Panc1 (cell line): ENCODE measurements around the gene THSD7B. TPM values are rescaled to one million over a fixed set of nuclear protein-coding genes. Genes with fewer than 3 reads are reported as not detected.

ENCODE experiments used
- ATAC-seq: fragments of 200-7000 bp; cut with Tn5 transposase; 2 replicates; pipeline ENCODE4 v1.9.1; 2020; ENCODE audit warnings: mild to moderate bottlenecking, moderate library complexity
- BruUV-seq: library from RNA; stranded (reverse); fragments of 400-500 nt; replicated peaks from 2 replicates; lab custom pipeline; 2021; lab: Mats Ljungman, UMichigan
- CTCF ChIA-PET: fragments of 300-600 bp; sonication (Branson Sonifier 250); formaldehyde crosslinking; loops from one replicate; lab custom pipeline; 2022; ENCODE audit warnings: antibody characterized with exemption; lab: Charles Lee
- POLR2A ChIA-PET: fragments of 300-600 bp; sonication (Branson Sonifier 250); formaldehyde crosslinking; loops from one replicate; lab custom pipeline; 2022; ENCODE audit warnings: antibody characterized with exemption; lab: Charles Lee
- DNase-seq: peaks from one replicate; pipeline ENCODE4 v3.0.0-alpha.2; 2010; ENCODE audit warnings: low read depth, low spot score
- H3K27ac ChIP-seq: 2 replicates; pipeline ENCODE4 v1.5.1; 2011; ENCODE audit warnings: mild to moderate bottlenecking, low read length, inconsistent platforms
- H3K27me3 ChIP-seq: fragments of 200-500 bp; sonication (Bioruptor generic); 2 replicates; pipeline ENCODE4 v1.6.0; 2014; ENCODE audit warnings: low read length, inconsistent platforms; ENCODE audit not compliant: control insufficient read depth, insufficient read depth
- H3K36me3 ChIP-seq: fragments of 200-500 bp; sonication (Bioruptor generic); 2 replicates; pipeline ENCODE4 v1.5.1; 2014; ENCODE audit warnings: inconsistent platforms, mild to moderate bottlenecking, low read length, moderate library complexity; ENCODE audit not compliant: control insufficient read depth, insufficient read depth
- H3K4me1 ChIP-seq: 2 replicates; pipeline ENCODE4 v1.5.1; 2011; ENCODE audit warnings: inconsistent platforms, mild to moderate bottlenecking, low read length, moderate library complexity; ENCODE audit not compliant: control insufficient read depth, insufficient read depth
- H3K4me3 ChIP-seq, 2 experiments: 2 replicates each; pipeline ENCODE4 v1.5.1; 2011 to 2012; ENCODE audit warnings: low read depth in 2 of 2, low read length in 2 of 2, mild to moderate bottlenecking in 2 of 2, inconsistent platforms in 1 of 2, moderate library complexity in 1 of 2
- H3K9me3 ChIP-seq: fragments of 200-500 bp; sonication (Bioruptor generic); 2 replicates; pipeline ENCODE4 v1.5.1; 2014; ENCODE audit warnings: low read depth, mild to moderate bottlenecking, inconsistent platforms, low read length, moderate library complexity; ENCODE audit not compliant: control insufficient read depth, insufficient read depth
- POLR2AphosphoS5 ChIP-seq: IDR thresholded peaks from 2 replicates; pipeline ENCODE4 v1.6.1; 2012; ENCODE audit warnings: mild to moderate bottlenecking, low read depth, low read length, moderate library complexity
- REST ChIP-seq, 2 experiments: IDR thresholded peaks; 2 replicates each; pipeline ENCODE4 v1.6.1; 2011 to 2012; ENCODE audit warnings: low read depth in 2 of 2, control low read depth in 1 of 2, low read length in 1 of 2, mild to moderate bottlenecking in 1 of 2, moderate library complexity in 1 of 2; ENCODE audit not compliant: insufficient read depth in 1 of 2
- SIN3A ChIP-seq: IDR thresholded peaks from 2 replicates; pipeline ENCODE4 v1.6.1; 2012; ENCODE audit warnings: low read depth, mild to moderate bottlenecking, low read length, moderate library complexity, borderline replicate concordance; ENCODE audit not compliant: insufficient read depth
- TCF7L2 ChIP-seq: IDR thresholded peaks from 2 replicates; pipeline ENCODE4 v1.6.1; 2011; ENCODE audit warnings: mild to moderate bottlenecking, low read depth, low read length, inconsistent platforms
- in situ Hi-C: cut with HindIII; loops from 2 replicates; pipeline ENCODE4 v1.10.0; 2016; ENCODE audit warnings: low sequenced_read_pairs, low pct_unique_long_range_greater_than_20kb
- intact Hi-C: fragments of 100-400 bp; cut with micrococcal nuclease; formaldehyde crosslinking; loops from one replicate; pipeline ENCODE4 v1.10.0; 2022; ENCODE audit not compliant: unreplicated experiment
- total RNA-seq: library from RNA; stranded (reverse); gene quantifications from one replicate; pipeline ENCODE4 v1.2.1, GENCODE V29; 2021; ENCODE audit not compliant: unreplicated experiment
- TF ChIP-seq, protein P1 (sequence below): fragments of 450-650 bp; IDR thresholded peaks from 2 replicates; pipeline ENCODE4 v1.5.1; 2017; ENCODE audit warnings: mild to moderate bottlenecking

Gene THSD7B
- total RNA-seq, 1 experiment from 2014 or later = not detected

- ATAC-seq (no peak), DNase-seq (no peak)
- BruUV-seq = no TSS peak
- intact Hi-C loops = no loop called here
- in situ Hi-C loops = no loop called here
- Histone ChIP-seq H3K27me3 (no peaks in the 10 kb centered on the region), H3K9me3 (no peaks in the 10 kb centered on the region), H3K4me3 (no peak overlapping the region), H3K4me1 (no peaks in the 10 kb centered on the region), H3K36me3 (no peaks in the 10 kb centered on the region), H3K27ac (no peak overlapping the region)
- TF ChIP-seq TCF7L2 (no peak), SIN3A (no peak), REST (IDR thresholded peaks at IDR 0.05; ENCODE audit: insufficient read depth in 1 of 2, low read depth in 2 of 2, low read length in 1 of 2) (no peak), POLR2AphosphoS5 (no peak)
- TF ChIP-seq, protein P1, sequence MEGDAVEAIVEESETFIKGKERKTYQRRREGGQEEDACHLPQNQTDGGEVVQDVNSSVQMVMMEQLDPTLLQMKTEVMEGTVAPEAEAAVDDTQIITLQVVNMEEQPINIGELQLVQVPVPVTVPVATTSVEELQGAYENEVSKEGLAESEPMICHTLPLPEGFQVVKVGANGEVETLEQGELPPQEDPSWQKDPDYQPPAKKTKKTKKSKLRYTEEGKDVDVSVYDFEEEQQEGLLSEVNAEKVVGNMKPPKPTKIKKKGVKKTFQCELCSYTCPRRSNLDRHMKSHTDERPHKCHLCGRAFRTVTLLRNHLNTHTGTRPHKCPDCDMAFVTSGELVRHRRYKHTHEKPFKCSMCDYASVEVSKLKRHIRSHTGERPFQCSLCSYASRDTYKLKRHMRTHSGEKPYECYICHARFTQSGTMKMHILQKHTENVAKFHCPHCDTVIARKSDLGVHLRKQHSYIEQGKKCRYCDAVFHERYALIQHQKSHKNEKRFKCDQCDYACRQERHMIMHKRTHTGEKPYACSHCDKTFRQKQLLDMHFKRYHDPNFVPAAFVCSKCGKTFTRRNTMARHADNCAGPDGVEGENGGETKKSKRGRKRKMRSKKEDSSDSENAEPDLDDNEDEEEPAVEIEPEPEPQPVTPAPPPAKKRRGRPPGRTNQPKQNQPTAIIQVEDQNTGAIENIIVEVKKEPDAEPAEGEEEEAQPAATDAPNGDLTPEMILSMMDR = no peak
- ChIA-PET CTCF (no interaction called here), POLR2A (no interaction called here)
Observed at GRCh38 chr2:137156221-137156844, 391.0 kb downstream of the THSD7B start.

GRCh38 chr2:137157851-137158250, 392.5 kb downstream of the THSD7B start:
- no peak overlapping the region for H3K27ac ChIP-seq
- ChIA-PET POLR2A (no interaction called here), CTCF (no interaction called here)
- intact Hi-C loops = no loop called here
- H3K9me3 ChIP-seq = no peaks in the 10 kb centered on the region
- H3K4me3 ChIP-seq = no peak overlapping the region
- H3K27me3 ChIP-seq = no peaks in the 10 kb centered on the region
- in situ Hi-C loops = no loop called here
- TF ChIP-seq SIN3A (no peak), REST (IDR thresholded peaks at IDR 0.05; ENCODE audit: insufficient read depth in 1 of 2, low read depth in 2 of 2, low read length in 1 of 2) (no peak), TCF7L2 (no peak), POLR2AphosphoS5 (no peak)
- TF ChIP-seq, protein P1 = no peak
- ATAC-seq (no peak), DNase-seq (no peak)
- no peaks in the 10 kb centered on the region for H3K36me3 ChIP-seq
- no peaks in the 10 kb centered on the region for H3K4me1 ChIP-seq
- no TSS peak for BruUV-seq
